Astrocyte of the spinal cord (primary cell): ENCODE measurements around the gene GPRC5A.

Experiments
- DNase-seq: peaks from one replicate; pipeline ENCODE4 v3.0.0; 2011; ENCODE audit warnings: low read depth, low spot score
- H3K4me3 ChIP-seq: 2 replicates; pipeline ENCODE4 v1.5.1; 2011; ENCODE audit warnings: low read depth, mild to moderate bottlenecking, low read length, moderate library complexity
- CTCF ChIP-seq: IDR thresholded peaks from 2 replicates; pipeline ENCODE4 v1.5.1; 2012; ENCODE audit warnings: low read depth, mild to moderate bottlenecking, low read length, inconsistent platforms
- in situ Hi-C: cut with HindIII; loops from 2 replicates; pipeline ENCODE4 v1.10.0; 2017; ENCODE audit warnings: low sequenced_read_pairs

Gene GPRC5A

GRCh38 chr12:12877153-12877768 is 14.1 kb upstream of the GPRC5A start:
- in situ Hi-C loops: no loop called here
- TF ChIP-seq CTCF: no peak
- no peak overlapping the region for H3K4me3 ChIP-seq
- DNase-seq: no peak

GRCh38 chr12:12877781-12878455 is 13.4 kb upstream of the GPRC5A start:
- no peak for DNase-seq
- no peak overlapping the region for H3K4me3 ChIP-seq
- no peak for TF ChIP-seq CTCF
- in situ Hi-C loops: no loop called here

GRCh38 chr12:12880537-12880936 is 10.8 kb upstream of the GPRC5A start:
- no peak for TF ChIP-seq CTCF
- no peak overlapping the region for H3K4me3 ChIP-seq
- no peak for DNase-seq
- in situ Hi-C loops: no loop called here

GRCh38 chr12:12881151-12881909 is 10.0 kb upstream of the GPRC5A start:
- DNase-seq: peak; percentile 65

GRCh38 chr12:12882288-12882687 is 9.1 kb upstream of the GPRC5A start:
- H3K4me3 ChIP-seq: no peak overlapping the region
- TF ChIP-seq CTCF: no peak
- in situ Hi-C loops: no loop called here
- no peak for DNase-seq

More at GRCh38 chr12:12881151-12881909, 10.0 kb upstream of the GPRC5A start:
- H3K4me3 ChIP-seq: no peak overlapping the region
- in situ Hi-C loops: no loop called here
- no peak for TF ChIP-seq CTCF

GRCh38 chr12:12883369-12884001 is 7.9 kb upstream of the GPRC5A start:
- in situ Hi-C loops: no loop called here
- peak; percentile 74 for DNase-seq
- H3K4me3 ChIP-seq: no peak overlapping the region
- no peak for TF ChIP-seq CTCF
